HFFc6 (cell line): ENCODE results near the gene CLEC16A. TPM values are rescaled to one million over a fixed set of nuclear protein-coding genes. Genes with fewer than 3 reads are reported as not detected.

Source experiments
- DNase-seq: peaks from one replicate; pipeline ENCODE4 v3.0.0-alpha.2; 2018
- H3K27ac Mint-ChIP-seq: 2 replicates; pipeline ENCODE4 v1.8.0; 2020; ENCODE audit warnings: mild to moderate bottlenecking, mixed read lengths
- H3K27me3 Mint-ChIP-seq: 2 replicates; pipeline ENCODE4 v1.8.0; 2021; ENCODE audit warnings: mild to moderate bottlenecking, moderate library complexity, mixed read lengths; ENCODE audit not compliant: insufficient read depth
- H3K36me3 Mint-ChIP-seq: 2 replicates; pipeline ENCODE4 v1.8.0; 2021; ENCODE audit warnings: low read depth, mixed read lengths
- H3K4me1 Mint-ChIP-seq: 2 replicates; pipeline ENCODE4 v1.8.0; 2020; ENCODE audit warnings: low read depth, mixed read lengths
- H3K4me3 Mint-ChIP-seq: 2 replicates; pipeline ENCODE4 v1.8.0; 2020; ENCODE audit warnings: mild to moderate bottlenecking, moderate library complexity, mixed read lengths
- H3K9me3 Mint-ChIP-seq: 2 replicates; pipeline ENCODE4 v1.8.0; 2020; ENCODE audit warnings: mild to moderate bottlenecking, mixed read lengths
- total RNA-seq, 6 experiments: library from RNA; stranded (reverse); fragmentation: NEBNext Ultra II Directional; extraction: Animal tissue kit (Norgen Biotek cat#: 25700); gene quantifications; 2 replicates in 1 of 6; 3 replicates in 5 of 6; pipeline ENCODE4 v1.2.3, GENCODE V29; 2021
- TF ChIP-seq, protein P1 (sequence below): fragments of 200-600 bp; sonication (generic); IDR thresholded peaks from 2 replicates; pipeline ENCODE4 v1.5.0; 2021; ENCODE audit warnings: antibody characterized with exemption, mild to moderate bottlenecking

Gene CLEC16A
- total RNA-seq, 6 experiments from 2014 or later, result 19.4 to 23.2 (median 21.2) TPM

DNA sequence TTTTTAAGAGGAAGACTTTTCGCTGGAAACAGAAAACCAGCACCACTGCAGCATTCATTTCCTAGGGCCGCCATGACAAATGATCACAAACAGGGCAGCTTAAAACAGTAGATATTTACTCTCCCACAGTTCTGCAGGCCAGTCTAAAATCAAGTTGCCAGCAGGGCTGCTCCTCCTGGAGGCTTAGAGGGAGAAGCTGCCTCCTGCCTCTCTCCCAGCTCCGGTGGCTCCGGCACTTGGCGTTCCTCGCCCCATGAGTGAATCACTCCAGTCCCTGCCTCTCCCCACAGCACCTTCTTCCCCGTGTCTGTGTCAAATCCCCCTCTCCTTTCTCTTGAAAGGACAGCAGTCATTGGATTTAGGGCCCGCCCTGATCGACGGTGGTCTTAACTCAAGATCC lies 239.6 kb downstream of the CLEC16A start:
- Mint-ChIP-seq H3K27ac (no peak overlapping the region), H3K36me3 (no peaks in the 10 kb centered on the region), H3K9me3 (no peaks in the 10 kb centered on the region), H3K4me1 (no peaks in the 10 kb centered on the region), H3K27me3 (no peaks in the 10 kb centered on the region), H3K4me3 (no peak overlapping the region)
- DNase-seq, result no peak
- TF ChIP-seq, protein P1, sequence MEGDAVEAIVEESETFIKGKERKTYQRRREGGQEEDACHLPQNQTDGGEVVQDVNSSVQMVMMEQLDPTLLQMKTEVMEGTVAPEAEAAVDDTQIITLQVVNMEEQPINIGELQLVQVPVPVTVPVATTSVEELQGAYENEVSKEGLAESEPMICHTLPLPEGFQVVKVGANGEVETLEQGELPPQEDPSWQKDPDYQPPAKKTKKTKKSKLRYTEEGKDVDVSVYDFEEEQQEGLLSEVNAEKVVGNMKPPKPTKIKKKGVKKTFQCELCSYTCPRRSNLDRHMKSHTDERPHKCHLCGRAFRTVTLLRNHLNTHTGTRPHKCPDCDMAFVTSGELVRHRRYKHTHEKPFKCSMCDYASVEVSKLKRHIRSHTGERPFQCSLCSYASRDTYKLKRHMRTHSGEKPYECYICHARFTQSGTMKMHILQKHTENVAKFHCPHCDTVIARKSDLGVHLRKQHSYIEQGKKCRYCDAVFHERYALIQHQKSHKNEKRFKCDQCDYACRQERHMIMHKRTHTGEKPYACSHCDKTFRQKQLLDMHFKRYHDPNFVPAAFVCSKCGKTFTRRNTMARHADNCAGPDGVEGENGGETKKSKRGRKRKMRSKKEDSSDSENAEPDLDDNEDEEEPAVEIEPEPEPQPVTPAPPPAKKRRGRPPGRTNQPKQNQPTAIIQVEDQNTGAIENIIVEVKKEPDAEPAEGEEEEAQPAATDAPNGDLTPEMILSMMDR, result no peak

DNA sequence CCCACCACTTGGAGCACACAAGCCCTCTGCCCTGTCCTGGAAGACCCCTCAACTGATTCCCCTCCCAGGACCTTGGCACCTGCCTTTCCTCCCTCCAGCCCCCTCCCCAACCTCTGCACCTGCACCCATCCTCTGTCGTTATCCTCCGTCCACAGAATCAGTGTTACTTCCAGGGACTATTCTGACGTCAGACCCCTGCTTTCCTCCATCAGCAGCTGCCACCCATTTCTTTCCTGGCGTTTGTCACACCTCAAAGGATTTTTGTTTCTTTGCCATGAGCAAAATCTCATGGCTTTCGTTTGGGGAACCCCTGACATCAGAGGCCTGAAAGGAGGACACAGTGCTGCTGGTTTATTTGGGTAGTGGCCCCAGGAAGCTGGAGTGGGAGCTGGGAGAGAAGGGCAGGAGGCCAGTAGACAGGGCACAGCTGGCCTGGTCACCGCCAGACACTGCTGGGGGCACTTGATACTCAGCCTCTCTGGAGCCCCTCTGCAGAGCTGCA lies 243.2 kb downstream of the CLEC16A start:
- no peaks in the 10 kb centered on the region for H3K9me3 Mint-ChIP-seq
- no peak overlapping the region for H3K27ac Mint-ChIP-seq
- TF ChIP-seq, protein P1, result no peak
- no peak for DNase-seq
- H3K36me3 Mint-ChIP-seq, result no peaks in the 10 kb centered on the region
- H3K27me3 Mint-ChIP-seq, result no peaks in the 10 kb centered on the region
- peaks cover 24% of the 10 kb centered on the region for H3K4me1 Mint-ChIP-seq
- no peak overlapping the region for H3K4me3 Mint-ChIP-seq

DNA sequence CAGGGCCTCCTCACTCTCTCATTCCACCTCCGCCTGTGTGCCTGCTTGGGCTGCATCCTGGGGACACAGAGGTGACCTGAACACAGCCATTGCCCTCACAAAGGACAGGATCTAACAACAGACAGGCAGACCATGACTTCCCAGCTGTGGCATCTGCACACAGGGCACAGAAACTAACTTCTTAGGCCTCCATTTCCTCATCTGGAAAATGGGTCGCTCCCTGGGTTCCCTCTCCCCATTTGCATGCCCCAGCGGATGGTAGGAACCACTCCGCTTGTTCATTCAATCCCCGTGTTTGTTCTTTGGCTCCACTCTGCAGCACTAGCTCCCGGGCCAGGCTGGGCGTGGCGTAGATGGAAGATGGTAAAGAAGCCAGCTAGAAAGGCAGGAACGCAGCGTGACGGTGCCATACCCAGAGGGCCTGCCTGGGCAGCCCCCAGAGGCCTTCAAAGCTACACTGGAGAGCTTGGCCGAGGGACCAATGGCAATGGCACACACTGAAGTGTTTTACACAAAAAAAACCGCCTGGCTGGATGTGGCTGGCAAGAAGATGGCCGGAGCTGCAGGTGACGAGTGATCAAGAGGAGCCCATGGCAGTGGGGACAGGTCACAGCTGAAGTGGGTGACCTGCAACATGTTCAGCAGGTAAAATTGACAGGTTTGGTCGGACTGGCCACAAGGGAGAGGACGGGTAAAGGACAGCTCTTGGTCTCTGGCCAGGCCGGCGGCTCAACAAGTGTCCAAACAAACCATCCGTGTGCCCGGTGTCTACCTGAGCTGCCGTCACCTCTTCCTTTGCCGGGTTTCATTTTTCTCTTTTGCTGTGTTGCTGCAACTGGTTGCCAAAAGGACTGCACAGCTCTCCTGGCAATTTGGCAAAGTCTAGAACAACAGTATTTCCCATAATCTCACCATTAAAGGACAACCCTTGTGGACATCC lies 244.7 kb downstream of the CLEC16A start:
- Mint-ChIP-seq H3K4me3 (no peak overlapping the region), H3K27ac (no peak overlapping the region), H3K36me3 (no peaks in the 10 kb centered on the region), H3K27me3 (no peaks in the 10 kb centered on the region; the same call in 1 of the 2 replicates), H3K9me3 (no peaks in the 10 kb centered on the region), H3K4me1 (peaks cover 24% of the 10 kb centered on the region)
- DNase-seq, result no peak
- TF ChIP-seq, protein P1, result no peak

DNA sequence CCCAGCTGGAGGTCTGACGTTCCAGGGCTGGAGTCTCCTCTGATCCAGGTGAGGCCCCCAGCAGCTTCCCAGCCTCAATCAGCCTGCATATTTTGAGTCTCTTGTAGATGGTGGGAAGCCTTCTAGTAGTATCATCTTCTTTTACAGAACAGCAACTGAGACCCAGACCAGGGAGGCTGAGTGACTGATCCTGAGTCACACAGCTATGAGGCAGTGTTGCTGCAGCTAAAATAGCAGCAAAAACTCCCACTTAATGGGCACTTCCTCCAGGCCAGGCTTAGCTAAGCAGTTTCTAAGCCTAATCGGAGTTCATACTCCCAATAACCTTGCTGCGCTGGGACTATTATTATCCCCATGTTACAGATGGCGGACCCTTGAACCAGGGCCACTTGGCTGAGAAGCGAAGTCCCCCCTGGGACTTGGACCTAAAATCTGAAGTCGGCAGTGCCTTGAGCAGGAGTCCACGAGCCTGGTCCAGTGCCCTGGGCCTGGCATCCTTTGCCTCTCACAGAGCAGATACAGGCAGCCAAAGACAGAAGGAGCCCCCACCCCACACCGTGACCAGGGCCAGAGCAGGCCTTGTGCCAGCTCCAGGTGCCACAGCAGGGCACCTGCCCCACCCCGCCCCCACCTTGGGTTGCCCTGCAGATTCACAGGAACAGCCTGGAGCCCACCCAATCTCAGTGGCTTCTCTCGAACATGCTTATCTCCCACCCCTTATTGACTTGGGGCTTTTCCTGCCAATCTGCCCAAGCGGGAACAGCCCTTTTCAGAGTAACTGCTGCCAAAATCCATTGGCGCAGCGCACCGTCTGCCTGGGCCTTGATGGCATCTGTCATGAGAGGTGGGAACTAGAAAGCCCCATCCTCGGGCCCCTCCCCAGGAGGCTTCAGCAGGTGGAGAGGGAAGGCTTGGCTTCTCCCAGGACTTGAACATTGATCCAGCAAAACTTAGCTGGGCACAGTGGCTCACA lies 246.5 kb downstream of the CLEC16A start:
- TF ChIP-seq, protein P1, result no peak
- peak; percentile 37 for DNase-seq
- Mint-ChIP-seq H3K27ac (peak overlapping the region; percentile 22; the same call in 1 of the 2 replicates), H3K27me3 (peaks cover 4% of the 10 kb centered on the region), H3K9me3 (peaks cover 2% of the 10 kb centered on the region; the same call in 1 of the 2 replicates), H3K36me3 (no peaks in the 10 kb centered on the region), H3K4me3 (no peak overlapping the region), H3K4me1 (peaks cover 25% of the 10 kb centered on the region)

DNA sequence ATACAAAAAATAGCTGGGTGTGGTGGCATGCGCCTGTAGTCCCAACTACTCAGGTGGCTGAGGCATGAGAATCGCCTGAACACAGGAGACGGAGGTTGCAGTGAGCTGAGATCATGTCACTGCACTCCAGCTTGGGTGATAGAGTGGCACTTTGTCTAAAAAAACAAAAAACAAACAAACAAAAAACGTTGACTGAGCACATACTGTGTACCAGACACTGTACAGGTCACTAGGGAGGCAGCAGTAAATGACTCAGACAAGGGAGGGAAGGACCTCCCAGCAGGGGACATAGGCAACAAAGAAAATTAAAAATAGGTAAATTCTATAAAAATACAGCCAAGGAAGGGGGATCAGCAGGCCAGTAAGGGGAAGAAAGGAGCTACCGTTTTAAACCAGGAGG lies 247.3 kb downstream of the CLEC16A start:
- TF ChIP-seq, protein P1, result no peak
- Mint-ChIP-seq H3K9me3 (peaks cover 5% of the 10 kb centered on the region; the same call in 1 of the 2 replicates), H3K27me3 (peaks cover 4% of the 10 kb centered on the region), H3K27ac (no peak overlapping the region), H3K4me1 (peaks cover 32% of the 10 kb centered on the region), H3K36me3 (no peaks in the 10 kb centered on the region), H3K4me3 (no peak overlapping the region)
- no peak for DNase-seq
